ENCODE data around the gene PKHD1. TPM values are rescaled to one million over a fixed set of nuclear protein-coding genes. Genes with fewer than 3 reads are reported as not detected.

PKHD1 gene
- total RNA-seq, 4 donors from 2014 or later = 0.16 to 0.60 (median 0.32) TPM

DNA sequence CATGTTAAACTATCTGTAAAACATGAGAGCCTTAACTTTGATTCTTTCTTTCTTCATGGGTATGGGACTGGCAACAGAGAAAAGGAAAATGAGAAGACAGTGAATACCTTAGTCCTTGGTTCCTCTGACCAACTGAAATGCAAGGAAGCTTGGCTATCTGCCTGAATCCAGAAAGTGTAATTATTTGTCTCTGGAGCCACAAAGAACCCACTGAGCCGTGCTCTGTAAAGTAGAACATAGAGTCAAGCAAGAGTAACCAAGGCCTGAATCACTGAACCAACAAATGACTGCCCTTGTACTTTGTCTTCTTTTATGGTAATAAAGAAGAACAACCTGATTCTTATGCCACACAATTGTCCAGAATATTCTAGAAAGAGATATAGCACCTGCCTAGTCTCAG lies 27.6 kb downstream of the PKHD1 start:
- no peaks in the 10 kb centered on the region for H3K36me3 ChIP-seq
- TF ChIP-seq POLR2A (IDR thresholded peaks at IDR 0.05) (no peak), EP300 (IDR thresholded peaks at IDR 0.05; ENCODE audit: low read depth) (no peak), POLR2AphosphoS5 (IDR thresholded peaks at IDR 0.05) (no peak)
- TF ChIP-seq, protein P1, sequence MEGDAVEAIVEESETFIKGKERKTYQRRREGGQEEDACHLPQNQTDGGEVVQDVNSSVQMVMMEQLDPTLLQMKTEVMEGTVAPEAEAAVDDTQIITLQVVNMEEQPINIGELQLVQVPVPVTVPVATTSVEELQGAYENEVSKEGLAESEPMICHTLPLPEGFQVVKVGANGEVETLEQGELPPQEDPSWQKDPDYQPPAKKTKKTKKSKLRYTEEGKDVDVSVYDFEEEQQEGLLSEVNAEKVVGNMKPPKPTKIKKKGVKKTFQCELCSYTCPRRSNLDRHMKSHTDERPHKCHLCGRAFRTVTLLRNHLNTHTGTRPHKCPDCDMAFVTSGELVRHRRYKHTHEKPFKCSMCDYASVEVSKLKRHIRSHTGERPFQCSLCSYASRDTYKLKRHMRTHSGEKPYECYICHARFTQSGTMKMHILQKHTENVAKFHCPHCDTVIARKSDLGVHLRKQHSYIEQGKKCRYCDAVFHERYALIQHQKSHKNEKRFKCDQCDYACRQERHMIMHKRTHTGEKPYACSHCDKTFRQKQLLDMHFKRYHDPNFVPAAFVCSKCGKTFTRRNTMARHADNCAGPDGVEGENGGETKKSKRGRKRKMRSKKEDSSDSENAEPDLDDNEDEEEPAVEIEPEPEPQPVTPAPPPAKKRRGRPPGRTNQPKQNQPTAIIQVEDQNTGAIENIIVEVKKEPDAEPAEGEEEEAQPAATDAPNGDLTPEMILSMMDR (IDR thresholded peaks at IDR 0.05) = no peak
- no peaks in the 10 kb centered on the region for H3K9me3 ChIP-seq
- no peaks in the 10 kb centered on the region for H3K27me3 ChIP-seq
- 47% methylated on average over 1 of the region's 1 CpG; no CpG with 5 or more reads in 1 of the 2 donors for WGBS, 2 donors (ENCODE audit: low coverage in 1 of 2)
- DNase-seq = no peak
- no peak overlapping the region for H3K4me3 ChIP-seq
- H3K27ac ChIP-seq = no peak overlapping the region
- H3K4me1 ChIP-seq = no peaks in the 10 kb centered on the region
- intact Hi-C loops (cut with DNase I; ENCODE audit: low total_unique reads) (no loop called here), in situ Hi-C loops (cut with MboI; ENCODE audit: low pct_ligation_motif_present in 1 of 4, low pct_unique_long_range_greater_than_20kb in 1 of 4, low sequenced_read_pairs in 3 of 4) (loop anchor here in 1 of 4 donors (10.0 kb wide), 1 partner anchor 175 kb away; no protein-coding TSS in a partner anchor)

DNA sequence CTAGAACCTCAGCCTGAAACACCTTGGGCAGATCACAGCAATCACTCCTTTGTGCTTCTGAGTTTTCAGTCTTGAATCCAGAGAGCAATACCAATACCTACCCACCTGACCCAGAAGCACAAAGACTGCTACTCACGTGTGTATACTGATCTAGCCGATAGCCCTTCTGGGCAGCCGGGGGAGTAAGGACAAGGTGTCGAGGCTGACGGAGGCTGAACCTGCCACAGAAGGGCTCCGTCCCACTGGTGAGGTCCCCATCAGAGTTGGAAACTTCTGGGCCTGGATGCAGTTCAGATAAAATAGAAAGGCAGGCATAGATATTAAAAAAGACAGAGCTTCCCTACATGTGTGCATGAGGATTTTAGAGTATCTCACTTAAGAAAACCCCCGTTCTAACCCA lies 32.0 kb downstream of the PKHD1 start:
- H3K36me3 ChIP-seq = no peaks in the 10 kb centered on the region
- DNase-seq = no peak
- intact Hi-C loops (cut with DNase I; ENCODE audit: low total_unique reads) = no loop called here
- no peak overlapping the region for H3K4me3 ChIP-seq
- H3K27ac ChIP-seq = no peak overlapping the region
- TF ChIP-seq EP300 (IDR thresholded peaks at IDR 0.05; ENCODE audit: low read depth) = no peak
- TF ChIP-seq, protein P1 (IDR thresholded peaks at IDR 0.05) = no peak
- no peak for TF ChIP-seq POLR2A (IDR thresholded peaks at IDR 0.05)
- no peak for TF ChIP-seq POLR2AphosphoS5 (IDR thresholded peaks at IDR 0.05)
- no peaks in the 10 kb centered on the region for H3K4me1 ChIP-seq
- in situ Hi-C loops (cut with MboI; ENCODE audit: low pct_ligation_motif_present in 1 of 4, low pct_unique_long_range_greater_than_20kb in 1 of 4, low sequenced_read_pairs in 3 of 4) = no loop called here
- no peaks in the 10 kb centered on the region for H3K27me3 ChIP-seq
- WGBS, 2 donors (ENCODE audit: low coverage in 1 of 2) = 80 to 91% methylated on average over 1 to 7 of the region's 7 CpGs
- no peaks in the 10 kb centered on the region for H3K9me3 ChIP-seq

DNA sequence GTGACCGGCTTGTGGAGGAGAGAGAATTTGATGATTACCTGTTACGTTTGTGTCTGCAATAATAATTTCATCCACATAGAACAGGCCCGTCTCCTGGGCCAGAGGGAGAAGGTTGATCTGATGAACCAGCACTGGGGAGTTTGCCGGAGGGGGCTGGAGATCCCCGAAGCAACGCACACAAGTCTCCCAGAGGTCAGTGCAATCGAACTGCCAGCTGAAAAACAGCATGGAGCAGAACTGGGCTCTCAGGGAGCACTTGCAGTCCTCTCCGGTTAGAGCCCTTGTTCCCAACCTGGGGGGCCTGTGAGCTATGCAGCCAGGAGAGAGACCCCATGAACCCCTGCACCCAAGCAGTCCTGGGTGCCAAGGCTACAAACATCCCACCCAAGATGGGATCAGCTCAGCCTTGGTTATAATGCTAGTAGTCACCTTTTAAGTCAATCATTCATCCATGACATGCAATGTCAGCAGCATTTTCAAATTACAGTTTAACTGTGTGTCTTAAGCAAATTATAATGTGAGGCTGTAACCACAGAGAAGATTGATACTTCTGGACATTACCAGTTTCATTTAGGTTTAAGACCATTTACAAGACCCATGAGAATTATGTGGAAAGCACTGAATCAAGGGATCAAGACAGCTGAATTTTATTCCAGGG lies 34.2 kb downstream of the PKHD1 start:
- Histone ChIP-seq H3K27me3 (no peaks in the 10 kb centered on the region), H3K27ac (no peak overlapping the region), H3K4me3 (no peak overlapping the region), H3K36me3 (no peaks in the 10 kb centered on the region), H3K4me1 (no peaks in the 10 kb centered on the region), H3K9me3 (no peaks in the 10 kb centered on the region)
- no peak for DNase-seq
- intact Hi-C loops (cut with DNase I; ENCODE audit: low total_unique reads) = no loop called here
- TF ChIP-seq, protein P1 (IDR thresholded peaks at IDR 0.05) = no peak
- TF ChIP-seq POLR2AphosphoS5 (IDR thresholded peaks at IDR 0.05) (no peak), EP300 (IDR thresholded peaks at IDR 0.05; ENCODE audit: low read depth) (no peak), POLR2A (IDR thresholded peaks at IDR 0.05) (no peak)
- 76 to 88% methylated on average over 1 to 7 of the region's 8 CpGs for whole genome bisulfite sequencing, 2 donors (ENCODE audit: low coverage in 1 of 2)
- in situ Hi-C loops (cut with MboI; ENCODE audit: low pct_ligation_motif_present in 1 of 4, low pct_unique_long_range_greater_than_20kb in 1 of 4, low sequenced_read_pairs in 3 of 4) = no loop called here

DNA sequence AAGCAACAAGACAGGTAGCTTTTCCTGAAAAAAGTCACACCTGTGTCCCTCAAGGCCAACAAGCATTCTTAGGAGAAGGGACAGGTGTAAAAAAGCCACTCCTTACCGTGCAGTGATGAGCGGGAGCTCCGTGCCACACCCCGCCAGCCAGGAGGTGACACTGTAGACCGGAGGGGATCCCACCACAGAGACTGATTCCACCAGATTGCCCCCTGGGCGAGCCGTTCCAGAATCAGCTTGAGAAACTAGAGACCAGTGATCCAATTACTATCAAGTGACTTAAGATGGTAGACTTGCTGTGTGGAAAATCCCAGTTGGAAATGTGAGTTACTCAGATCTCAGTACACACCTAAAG lies 37.4 kb downstream of the PKHD1 start:
- Histone ChIP-seq H3K9me3 (no peaks in the 10 kb centered on the region), H3K36me3 (no peaks in the 10 kb centered on the region), H3K27me3 (no peaks in the 10 kb centered on the region), H3K4me1 (peaks cover 0 to 4% (median 0%) of the 10 kb centered on the region in 4 donors), H3K27ac (no peak overlapping the region), H3K4me3 (no peak overlapping the region)
- no peak for DNase-seq
- intact Hi-C loops (cut with DNase I; ENCODE audit: low total_unique reads) = no loop called here
- WGBS, 2 donors (ENCODE audit: low coverage in 1 of 2) = 65% methylated on average over 7 of the region's 7 CpGs; no CpG with 5 or more reads in 1 of the 2 donors
- TF ChIP-seq, protein P1 (IDR thresholded peaks at IDR 0.05) = no peak
- no peak for TF ChIP-seq POLR2A (IDR thresholded peaks at IDR 0.05)
- no peak for TF ChIP-seq EP300 (IDR thresholded peaks at IDR 0.05; ENCODE audit: low read depth)
- TF ChIP-seq POLR2AphosphoS5 (IDR thresholded peaks at IDR 0.05) = no peak
- in situ Hi-C loops (cut with MboI; ENCODE audit: low pct_ligation_motif_present in 1 of 4, low pct_unique_long_range_greater_than_20kb in 1 of 4, low sequenced_read_pairs in 3 of 4) = no loop called here
